Measurements from ENCODE around the gene TSR3. TPM values are rescaled to one million over a fixed set of nuclear protein-coding genes. Genes with fewer than 3 reads are reported as not detected.

The TSR3 gene
- total RNA-seq, 1 donor = 42.7 TPM

GRCh38 chr16:1351215-1351581 is 480 bp downstream of the TSR3 start:
- DNase-seq (ENCODE audit: low read depth) = no peak
- TF ChIP-seq, protein P1, sequence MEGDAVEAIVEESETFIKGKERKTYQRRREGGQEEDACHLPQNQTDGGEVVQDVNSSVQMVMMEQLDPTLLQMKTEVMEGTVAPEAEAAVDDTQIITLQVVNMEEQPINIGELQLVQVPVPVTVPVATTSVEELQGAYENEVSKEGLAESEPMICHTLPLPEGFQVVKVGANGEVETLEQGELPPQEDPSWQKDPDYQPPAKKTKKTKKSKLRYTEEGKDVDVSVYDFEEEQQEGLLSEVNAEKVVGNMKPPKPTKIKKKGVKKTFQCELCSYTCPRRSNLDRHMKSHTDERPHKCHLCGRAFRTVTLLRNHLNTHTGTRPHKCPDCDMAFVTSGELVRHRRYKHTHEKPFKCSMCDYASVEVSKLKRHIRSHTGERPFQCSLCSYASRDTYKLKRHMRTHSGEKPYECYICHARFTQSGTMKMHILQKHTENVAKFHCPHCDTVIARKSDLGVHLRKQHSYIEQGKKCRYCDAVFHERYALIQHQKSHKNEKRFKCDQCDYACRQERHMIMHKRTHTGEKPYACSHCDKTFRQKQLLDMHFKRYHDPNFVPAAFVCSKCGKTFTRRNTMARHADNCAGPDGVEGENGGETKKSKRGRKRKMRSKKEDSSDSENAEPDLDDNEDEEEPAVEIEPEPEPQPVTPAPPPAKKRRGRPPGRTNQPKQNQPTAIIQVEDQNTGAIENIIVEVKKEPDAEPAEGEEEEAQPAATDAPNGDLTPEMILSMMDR (IDR thresholded peaks at IDR 0.05; ENCODE audit: insufficient read depth, low read depth, low read length) = no peak
- peak overlapping the region; percentile 92 for H3K4me3 ChIP-seq (ENCODE audit: low read depth, low read length)

DNA sequence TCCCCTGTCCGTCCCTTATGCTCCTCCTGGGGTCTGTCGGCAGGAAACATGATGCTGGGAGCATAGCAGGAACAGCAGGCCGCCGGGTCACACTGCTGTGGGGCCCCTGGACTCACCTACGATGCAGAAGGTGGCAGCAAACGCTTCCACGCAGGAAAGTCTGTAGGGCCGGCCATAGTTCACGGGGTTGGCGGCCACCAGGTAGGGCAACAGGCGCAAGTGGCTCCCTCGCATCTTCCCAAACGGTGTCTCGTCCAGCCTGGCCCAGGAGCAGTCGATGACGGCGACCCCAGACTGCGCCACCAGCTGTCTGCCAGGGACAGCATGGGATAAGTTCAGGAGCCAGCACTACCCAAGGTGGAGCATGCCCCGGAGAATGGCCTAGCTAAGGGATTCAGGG is 987 bp downstream of the TSR3 start:
- TF ChIP-seq, protein P1 (IDR thresholded peaks at IDR 0.05; ENCODE audit: insufficient read depth, low read depth, low read length) = no peak
- DNase-seq (ENCODE audit: low read depth) = no peak
- peak overlapping the region; percentile 92 for H3K4me3 ChIP-seq (ENCODE audit: low read depth, low read length)

DNA sequence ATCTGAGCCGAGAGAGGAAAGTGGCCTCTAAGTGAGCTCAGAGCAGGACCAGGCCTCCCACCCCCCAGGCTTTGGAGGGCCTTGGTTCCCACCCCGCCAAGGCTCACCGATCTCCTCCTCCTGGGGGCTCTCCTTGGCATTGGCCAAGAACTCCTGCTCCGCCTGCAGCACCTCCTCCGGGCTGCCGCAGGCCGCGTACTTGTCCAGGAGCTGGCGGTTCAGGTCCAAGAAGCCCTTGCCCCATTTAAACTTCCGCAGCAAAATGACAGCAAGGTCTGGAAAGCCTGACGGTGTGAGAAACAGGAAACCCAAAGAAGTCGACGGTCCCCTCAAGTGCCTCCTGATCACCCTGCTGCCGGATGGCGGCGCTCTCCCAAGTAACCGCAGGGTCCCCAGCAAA is 1.7 kb downstream of the TSR3 start:
- H3K4me3 ChIP-seq (ENCODE audit: low read depth, low read length) = no peak overlapping the region
- no peak for DNase-seq (ENCODE audit: low read depth)
- TF ChIP-seq, protein P1 (IDR thresholded peaks at IDR 0.05; ENCODE audit: insufficient read depth, low read depth, low read length) = no peak

GRCh38 chr16:1349351-1349750 is 2.3 kb downstream of the TSR3 start:
- no peak for DNase-seq (ENCODE audit: low read depth)
- no peak overlapping the region for H3K4me3 ChIP-seq (ENCODE audit: low read depth, low read length)
- TF ChIP-seq, protein P1 (IDR thresholded peaks at IDR 0.05; ENCODE audit: insufficient read depth, low read depth, low read length) = no peak

GRCh38 chr16:1348926-1349325 is 2.8 kb downstream of the TSR3 start:
- no peak overlapping the region for H3K4me3 ChIP-seq (ENCODE audit: low read depth, low read length)
- no peak for DNase-seq (ENCODE audit: low read depth)
- TF ChIP-seq, protein P1 (IDR thresholded peaks at IDR 0.05; ENCODE audit: insufficient read depth, low read depth, low read length) = no peak

GRCh38 chr16:1348441-1348840 is 3.2 kb downstream of the TSR3 start:
- no peak for DNase-seq (ENCODE audit: low read depth)
- TF ChIP-seq, protein P1 (IDR thresholded peaks at IDR 0.05; ENCODE audit: insufficient read depth, low read depth, low read length) = no peak
- no peak overlapping the region for H3K4me3 ChIP-seq (ENCODE audit: low read depth, low read length)

DNA sequence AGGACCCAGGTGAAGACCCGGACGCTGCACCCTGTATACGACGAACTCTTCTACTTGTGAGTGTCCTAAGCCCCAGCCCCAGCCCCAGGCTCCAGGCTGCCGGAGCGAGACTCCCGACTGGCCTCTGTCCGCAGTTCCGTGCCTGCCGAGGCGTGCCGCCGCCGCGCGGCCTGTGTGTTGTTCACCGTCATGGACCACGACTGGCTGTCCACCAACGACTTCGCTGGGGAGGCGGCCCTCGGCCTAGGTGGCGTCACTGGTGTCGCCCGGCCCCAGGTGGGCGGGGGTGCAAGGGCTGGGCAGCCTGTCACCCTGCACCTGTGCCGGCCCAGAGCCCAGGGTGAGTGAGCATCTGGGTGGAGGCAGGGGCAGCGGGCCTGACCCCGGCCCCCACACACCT is 3.7 kb downstream of the TSR3 start:
- TF ChIP-seq, protein P1 (IDR thresholded peaks at IDR 0.05; ENCODE audit: insufficient read depth, low read depth, low read length) = no peak
- no peak overlapping the region for H3K4me3 ChIP-seq (ENCODE audit: low read depth, low read length)
- DNase-seq (ENCODE audit: low read depth) = no peak

Data from fibroblast of villous mesenchyme (primary cell).